ENCODE data around the gene NOCT. TPM values are rescaled to one million over a fixed set of nuclear protein-coding genes. Genes with fewer than 3 reads are reported as not detected.
"Not testable (repeated sequence)": the region's sequence is repeated elsewhere in the genome, so short reads cannot be mapped to it uniquely, and the experiment has no call there.

NOCT gene
- total RNA-seq, 1 donor from 2014 or later: 4.2 TPM

DNA sequence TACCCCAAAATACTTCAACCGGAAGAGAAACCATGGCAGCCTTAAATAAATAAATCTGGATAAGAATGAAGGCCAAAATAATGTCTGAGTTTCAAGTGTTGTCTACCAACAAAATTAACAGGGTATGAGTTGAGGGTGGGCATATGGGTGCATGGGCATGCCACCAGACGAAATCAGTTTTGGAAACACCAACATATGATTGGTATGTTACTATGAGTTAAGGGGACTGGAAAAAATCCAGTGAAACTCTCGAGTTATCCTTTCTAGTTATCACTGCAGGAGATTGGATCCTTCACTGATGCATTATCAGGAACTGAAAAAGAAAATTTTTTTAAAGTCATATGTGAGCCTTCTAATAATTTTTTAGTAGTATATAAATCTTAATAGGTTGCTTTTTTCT, 32.4 kb downstream of the NOCT start:
- intact Hi-C loops (cut with DNase I): no loop called here
- Histone ChIP-seq H3K4me3 (no peak overlapping the region), H3K36me3 (peaks cover 0 to 15% of the 10 kb centered on the region in 2 donors), H3K27ac (no peak overlapping the region), H3K9me3 (no peaks in the 10 kb centered on the region), H3K4me1 (no peaks in the 10 kb centered on the region), H3K27me3 (no peaks in the 10 kb centered on the region)
- TF ChIP-seq POLR2AphosphoS5 (IDR thresholded peaks at IDR 0.05; ENCODE audit: insufficient read depth in 1 of 2, low read depth in 1 of 2): no peak
- no peak for TF ChIP-seq POLR2A (IDR thresholded peaks at IDR 0.05)
- TF ChIP-seq, protein P1, sequence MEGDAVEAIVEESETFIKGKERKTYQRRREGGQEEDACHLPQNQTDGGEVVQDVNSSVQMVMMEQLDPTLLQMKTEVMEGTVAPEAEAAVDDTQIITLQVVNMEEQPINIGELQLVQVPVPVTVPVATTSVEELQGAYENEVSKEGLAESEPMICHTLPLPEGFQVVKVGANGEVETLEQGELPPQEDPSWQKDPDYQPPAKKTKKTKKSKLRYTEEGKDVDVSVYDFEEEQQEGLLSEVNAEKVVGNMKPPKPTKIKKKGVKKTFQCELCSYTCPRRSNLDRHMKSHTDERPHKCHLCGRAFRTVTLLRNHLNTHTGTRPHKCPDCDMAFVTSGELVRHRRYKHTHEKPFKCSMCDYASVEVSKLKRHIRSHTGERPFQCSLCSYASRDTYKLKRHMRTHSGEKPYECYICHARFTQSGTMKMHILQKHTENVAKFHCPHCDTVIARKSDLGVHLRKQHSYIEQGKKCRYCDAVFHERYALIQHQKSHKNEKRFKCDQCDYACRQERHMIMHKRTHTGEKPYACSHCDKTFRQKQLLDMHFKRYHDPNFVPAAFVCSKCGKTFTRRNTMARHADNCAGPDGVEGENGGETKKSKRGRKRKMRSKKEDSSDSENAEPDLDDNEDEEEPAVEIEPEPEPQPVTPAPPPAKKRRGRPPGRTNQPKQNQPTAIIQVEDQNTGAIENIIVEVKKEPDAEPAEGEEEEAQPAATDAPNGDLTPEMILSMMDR (IDR thresholded peaks at IDR 0.05): no peak
- no peak for DNase-seq (ENCODE audit: extremely low spot score in 2 of 2)

DNA sequence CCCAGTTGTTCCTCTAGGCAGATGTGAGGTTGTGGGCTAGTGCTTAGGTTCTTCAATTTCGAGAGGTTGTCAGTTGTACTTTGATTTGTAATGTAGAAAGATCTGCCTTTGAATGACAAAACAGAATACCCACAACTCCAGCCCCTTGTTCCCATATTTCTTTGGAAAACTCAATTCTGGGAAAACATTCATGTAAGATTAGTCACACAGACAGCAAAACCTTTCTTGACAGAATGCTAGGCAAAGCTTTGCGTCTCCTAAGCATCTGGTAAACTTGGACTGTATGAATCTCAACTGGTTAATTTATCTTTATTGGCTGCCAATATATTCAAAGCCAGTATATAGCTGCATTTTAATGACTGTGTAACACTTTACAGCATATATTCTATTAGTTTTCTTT, 34.9 kb downstream of the NOCT start:
- Histone ChIP-seq H3K27ac (no peak overlapping the region), H3K27me3 (no peaks in the 10 kb centered on the region), H3K4me1 (peaks cover 13% of the 10 kb centered on the region), H3K4me3 (no peak overlapping the region), H3K9me3 (no peaks in the 10 kb centered on the region), H3K36me3 (peaks cover 0 to 15% of the 10 kb centered on the region in 2 donors)
- intact Hi-C loops (cut with DNase I): no loop called here
- TF ChIP-seq POLR2AphosphoS5 (IDR thresholded peaks at IDR 0.05; ENCODE audit: insufficient read depth in 1 of 2, low read depth in 1 of 2) (no peak), POLR2A (IDR thresholded peaks at IDR 0.05) (no peak)
- TF ChIP-seq, protein P1 (IDR thresholded peaks at IDR 0.05): no peak
- DNase-seq (ENCODE audit: extremely low spot score in 2 of 2): no peak

DNA sequence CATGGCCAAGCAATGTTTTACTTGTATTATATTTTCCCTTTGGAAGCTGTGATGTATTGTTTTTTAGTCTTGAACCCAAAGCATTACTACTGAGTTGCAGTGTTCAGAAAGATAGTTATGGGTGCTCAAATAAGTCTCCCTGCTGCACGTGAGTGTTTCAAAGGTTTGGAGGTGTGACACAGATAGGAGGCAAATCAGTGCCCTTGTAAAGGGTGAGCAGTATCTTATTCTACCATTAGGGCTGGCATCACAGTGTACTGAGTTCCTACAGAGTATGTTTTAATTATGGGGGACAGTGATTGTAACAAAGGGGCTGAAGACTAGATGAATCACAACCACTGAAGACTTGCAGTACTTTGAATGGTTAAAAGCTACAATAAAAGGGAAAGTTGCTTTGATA, 38.3 kb downstream of the NOCT start:
- intact Hi-C loops (cut with DNase I): no loop called here
- H3K36me3 ChIP-seq: peaks cover 0 to 4% of the 10 kb centered on the region in 2 donors
- H3K27ac ChIP-seq: no peak overlapping the region

DNA sequence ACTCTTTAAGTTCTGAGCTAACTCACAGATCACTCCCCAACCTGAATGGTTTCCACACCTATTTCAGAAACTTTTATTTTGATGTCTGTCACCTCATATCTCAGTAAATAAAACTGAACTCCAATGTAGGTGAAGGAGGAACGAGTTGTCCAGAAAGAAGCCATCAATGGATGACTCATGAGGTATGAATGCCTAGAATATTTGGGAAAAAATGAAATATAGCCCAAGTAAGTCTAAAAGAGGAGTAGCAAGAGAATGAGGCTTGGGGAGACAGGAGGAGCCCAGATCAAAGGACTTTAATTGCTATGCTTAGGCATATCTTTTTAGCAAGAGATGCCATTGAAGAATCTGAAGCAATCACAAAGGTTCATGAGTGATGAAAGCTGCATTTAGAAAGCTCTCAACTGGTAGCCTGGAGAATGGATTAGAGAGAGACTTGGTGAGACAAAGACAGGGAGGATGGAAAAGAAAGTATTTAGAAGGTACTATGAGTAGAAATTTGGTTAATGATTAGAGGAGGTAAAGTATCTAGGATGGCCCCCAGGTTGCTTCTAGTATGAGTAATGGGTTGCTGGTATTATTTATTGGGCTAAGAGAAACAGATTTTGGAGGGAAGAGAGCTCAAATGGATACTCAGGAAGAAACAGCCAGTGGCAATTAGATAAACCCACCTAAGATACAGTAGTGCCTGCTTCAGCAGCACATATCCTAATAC, 39.4 kb downstream of the NOCT start:
- DNase-seq (ENCODE audit: extremely low spot score in 2 of 2): no peak
- Histone ChIP-seq H3K36me3 (peaks cover 0 to 14% of the 10 kb centered on the region in 2 donors), H3K27ac (no peak overlapping the region), H3K4me3 (no peak overlapping the region), H3K4me1 (peaks cover 20% of the 10 kb centered on the region), H3K27me3 (no peaks in the 10 kb centered on the region), H3K9me3 (no peaks in the 10 kb centered on the region)
- intact Hi-C loops (cut with DNase I): no loop called here
- TF ChIP-seq POLR2A (IDR thresholded peaks at IDR 0.05) (no peak), POLR2AphosphoS5 (IDR thresholded peaks at IDR 0.05; ENCODE audit: insufficient read depth in 1 of 2, low read depth in 1 of 2) (no peak)
- TF ChIP-seq, protein P1 (IDR thresholded peaks at IDR 0.05): no peak

More for the DNA sequence above, 38.3 kb downstream of the NOCT start:
- Histone ChIP-seq H3K4me3 (no peak overlapping the region), H3K27me3 (no peaks in the 10 kb centered on the region), H3K9me3 (no peaks in the 10 kb centered on the region), H3K4me1 (peaks cover 20% of the 10 kb centered on the region)
- TF ChIP-seq, protein P1 (IDR thresholded peaks at IDR 0.05): no peak
- no peak for TF ChIP-seq POLR2AphosphoS5 (IDR thresholded peaks at IDR 0.05; ENCODE audit: insufficient read depth in 1 of 2, low read depth in 1 of 2)
- no peak for TF ChIP-seq POLR2A (IDR thresholded peaks at IDR 0.05)
- no peak for DNase-seq (ENCODE audit: extremely low spot score in 2 of 2)

DNA sequence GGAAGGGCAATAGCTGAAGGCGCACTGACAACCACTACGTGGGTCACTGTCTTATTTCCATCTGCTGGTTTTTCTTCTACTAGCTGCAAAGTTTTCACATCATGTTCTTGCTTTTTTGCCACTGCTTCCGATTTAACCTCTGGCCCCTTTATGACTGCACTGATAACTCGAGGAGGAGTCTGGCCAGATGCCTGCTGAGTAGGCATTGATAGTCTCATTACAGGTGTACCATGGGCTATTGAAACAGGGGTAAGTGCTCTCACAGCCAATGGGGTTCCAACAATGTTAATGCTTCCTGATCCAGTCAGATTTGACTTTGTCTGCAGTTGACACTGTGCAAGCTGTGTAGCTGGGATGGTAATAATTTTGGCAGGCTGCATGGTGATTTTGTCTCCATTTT, 43.4 kb downstream of the NOCT start:
- H3K9me3 ChIP-seq; H3K27ac ChIP-seq; H3K27me3 ChIP-seq; H3K4me3 ChIP-seq; intact Hi-C loops (cut with DNase I); DNase-seq (ENCODE audit: extremely low spot score in 2 of 2): not testable (repeated sequence)
- peaks cover 0 to 53% of the 10 kb centered on the region in 2 donors for H3K36me3 ChIP-seq
- H3K4me1 ChIP-seq: peaks cover 20% of the 10 kb centered on the region

Measured in vagina (tissue), 2 donors.